ENCODE data around the gene SUSD3. TPM values are rescaled to one million over a fixed set of nuclear protein-coding genes. Genes with fewer than 3 reads are reported as not detected.
"Not testable (repeated sequence)": the region's sequence is repeated elsewhere in the genome, so short reads cannot be mapped to it uniquely, and the experiment has no call there.

The SUSD3 gene
- not detected in 2 replicates for total RNA-seq (2014; rRNA removed; shearing (Covaris generic))

DNA sequence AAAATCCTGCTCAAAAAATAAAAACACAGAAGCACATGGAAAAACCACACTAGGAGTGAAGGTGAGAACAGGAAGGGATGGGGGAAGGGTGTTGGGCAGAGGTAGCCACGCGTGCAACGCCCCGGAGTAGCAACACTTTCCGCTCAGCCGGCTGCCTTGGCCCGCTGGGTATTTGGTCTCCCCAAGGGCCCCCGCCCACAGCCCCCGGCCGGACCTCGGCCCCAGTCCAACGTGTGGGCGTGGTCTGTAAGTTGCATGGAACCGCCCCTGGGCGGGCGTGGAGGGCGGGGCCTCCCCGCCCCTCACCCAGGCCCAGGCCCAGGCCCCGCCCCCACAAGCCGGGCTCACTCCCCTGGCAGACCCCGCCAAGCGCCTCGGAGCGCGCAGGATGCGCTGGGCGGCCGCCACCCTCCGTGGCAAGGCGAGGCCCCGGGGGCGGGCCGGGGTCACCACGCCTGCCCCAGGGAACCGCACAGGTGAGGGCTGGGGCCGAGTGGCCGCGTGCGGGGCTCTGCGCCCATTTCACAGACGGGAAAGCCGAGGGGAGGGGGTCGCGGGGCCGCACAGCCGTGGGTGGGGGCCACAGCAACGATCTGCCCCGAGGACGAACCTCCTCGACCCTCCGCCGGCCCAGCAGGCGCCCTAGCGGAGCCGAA is at the start of gene SUSD3:
SUSD3 (plus strand) TSS at position 347 of the 656 bp plus-strand sequence; CDS start at position 389, 42 bp downstream.
- no peak for DNase-seq (ENCODE audit: low spot score)

DNA sequence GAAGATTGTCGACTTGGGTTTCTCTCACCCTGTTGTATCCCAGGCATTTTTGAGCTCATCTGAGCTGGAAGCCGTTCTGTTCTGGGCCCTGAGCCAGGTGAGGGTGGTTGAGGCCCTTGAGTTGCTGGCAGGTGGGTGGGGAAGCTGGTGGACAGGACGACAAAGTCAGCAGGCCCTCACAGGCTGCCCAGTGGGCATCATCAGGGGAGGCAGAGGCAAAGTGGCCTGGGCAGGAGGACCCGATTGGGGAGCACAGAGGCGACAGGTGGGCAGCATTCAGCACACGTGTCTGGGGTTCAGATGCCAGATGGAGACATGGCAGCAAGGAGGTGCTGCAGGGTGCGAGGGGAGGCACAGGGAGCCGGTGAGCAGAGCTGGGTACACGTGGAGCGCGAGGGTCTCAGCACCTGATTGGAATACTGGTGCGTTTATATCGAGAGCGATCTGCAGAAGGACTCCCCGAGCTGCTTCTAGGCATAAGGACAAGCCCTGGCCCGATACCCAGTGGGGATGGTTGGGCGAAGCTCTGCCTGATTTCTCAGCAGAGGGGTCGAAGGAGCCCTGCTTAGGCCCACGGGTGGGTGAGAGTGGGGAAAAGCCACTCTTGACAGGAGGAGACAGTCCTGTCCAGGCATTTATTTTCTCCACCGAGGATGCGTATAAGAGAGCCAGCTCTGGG is 49.0 kb upstream of the SUSD3 start:
- no peak for DNase-seq (ENCODE audit: low spot score)

DNA sequence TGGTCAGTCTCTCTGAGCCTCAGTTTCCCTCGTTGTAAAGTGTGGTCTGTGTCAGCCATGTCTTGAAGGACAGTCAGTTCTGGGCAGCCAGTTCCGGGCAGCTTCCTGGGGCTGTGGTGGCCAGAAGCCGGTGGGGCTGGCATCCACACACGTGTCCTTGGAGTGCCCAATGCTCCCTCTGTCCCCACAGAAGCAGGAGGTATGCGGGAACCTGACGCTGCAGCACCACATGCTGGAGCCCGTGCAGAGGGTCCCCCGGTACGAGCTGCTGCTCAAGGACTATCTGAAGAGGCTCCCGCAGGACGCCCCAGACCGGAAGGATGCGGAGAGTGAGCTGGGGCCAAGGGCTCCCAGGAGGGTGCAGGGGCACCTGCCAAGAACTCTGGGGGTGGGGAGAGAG is 48.4 kb upstream of the SUSD3 start:
- DNase-seq (ENCODE audit: low spot score) = no peak

DNA sequence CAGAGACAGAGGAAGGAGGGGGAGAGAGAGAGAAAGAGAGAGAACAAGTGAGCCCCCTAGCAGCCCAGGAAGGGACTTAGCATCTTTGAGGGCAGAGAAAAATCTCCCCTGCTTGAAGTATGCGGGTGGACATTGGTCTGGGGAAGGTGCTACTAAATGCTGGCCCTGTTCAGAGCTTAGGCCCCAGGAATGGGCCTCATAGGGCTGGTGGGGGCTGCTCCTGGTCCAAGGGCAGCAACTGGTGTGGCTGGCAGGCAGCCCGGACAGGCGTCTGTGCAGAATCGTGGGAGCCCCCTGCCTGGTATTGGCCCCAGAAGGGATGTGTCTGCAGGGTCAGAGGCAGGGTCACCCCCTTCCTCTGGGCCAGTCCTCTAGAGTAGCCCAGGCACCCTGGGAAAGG is 47.8 kb upstream of the SUSD3 start:
- DNase-seq (ENCODE audit: low spot score) = no peak

DNA sequence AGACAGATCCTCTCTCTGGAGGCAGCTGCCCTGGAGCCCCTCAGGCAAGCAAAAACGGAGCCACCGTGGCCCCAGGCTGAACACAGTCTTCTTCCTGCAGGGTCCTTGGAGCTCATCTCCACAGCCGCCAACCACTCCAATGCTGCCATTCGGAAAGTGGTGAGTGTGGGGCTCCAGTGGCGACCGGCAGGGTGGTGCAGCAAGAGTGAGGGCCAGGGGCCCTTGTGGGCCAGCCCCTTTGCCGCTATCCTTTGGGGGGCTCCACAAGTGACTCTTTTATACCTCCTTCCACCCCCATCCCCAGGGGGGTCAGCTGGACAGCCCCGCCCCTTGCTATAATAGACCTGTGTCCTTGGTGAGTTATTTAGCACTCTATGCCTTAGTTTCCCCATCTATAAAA is 47.4 kb upstream of the SUSD3 start:
- DNase-seq (ENCODE audit: low spot score) = no peak

DNA sequence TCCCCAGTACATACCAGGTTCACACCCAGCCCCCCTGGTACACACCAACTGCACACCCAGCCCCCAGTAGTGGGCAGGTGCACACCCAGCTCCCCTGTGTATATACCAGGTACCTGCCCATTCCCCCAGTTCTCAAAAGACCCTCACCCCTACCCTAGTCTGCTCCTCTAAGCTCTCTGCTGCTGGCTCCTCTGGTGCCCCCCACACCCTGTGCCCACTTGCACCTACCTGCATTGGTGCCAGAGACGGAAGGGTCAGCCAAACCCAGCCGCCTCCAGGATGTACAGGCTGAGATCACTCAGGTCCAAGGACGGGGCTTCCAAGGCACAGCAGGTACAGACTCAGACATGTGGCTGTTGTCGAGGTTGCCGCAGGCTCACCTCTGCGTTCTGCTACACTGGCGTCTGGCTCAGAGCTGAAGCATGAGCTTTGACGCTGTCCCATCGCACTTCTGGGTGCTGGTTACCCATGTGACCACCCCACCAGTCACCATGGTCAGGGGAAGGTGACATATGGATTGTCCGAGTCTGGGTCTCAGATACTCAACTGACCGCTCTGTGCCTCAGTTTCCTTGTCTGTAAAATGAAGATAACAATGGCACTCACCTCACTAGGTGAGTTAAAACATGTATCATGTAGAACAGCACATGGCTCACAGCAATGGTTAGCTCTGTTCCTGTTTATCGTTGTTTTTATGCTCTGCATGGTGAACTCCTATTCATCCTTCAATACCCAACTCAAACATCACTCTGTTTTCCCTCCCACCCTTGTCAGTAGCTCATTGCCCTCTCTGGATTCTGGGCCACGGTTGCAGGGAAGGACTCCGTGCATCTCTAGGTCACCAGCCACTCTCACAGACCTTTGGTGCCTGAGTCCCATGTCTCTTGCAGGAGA is 45.3 kb upstream of the SUSD3 start:
- no peak for DNase-seq (ENCODE audit: low spot score)

DNA sequence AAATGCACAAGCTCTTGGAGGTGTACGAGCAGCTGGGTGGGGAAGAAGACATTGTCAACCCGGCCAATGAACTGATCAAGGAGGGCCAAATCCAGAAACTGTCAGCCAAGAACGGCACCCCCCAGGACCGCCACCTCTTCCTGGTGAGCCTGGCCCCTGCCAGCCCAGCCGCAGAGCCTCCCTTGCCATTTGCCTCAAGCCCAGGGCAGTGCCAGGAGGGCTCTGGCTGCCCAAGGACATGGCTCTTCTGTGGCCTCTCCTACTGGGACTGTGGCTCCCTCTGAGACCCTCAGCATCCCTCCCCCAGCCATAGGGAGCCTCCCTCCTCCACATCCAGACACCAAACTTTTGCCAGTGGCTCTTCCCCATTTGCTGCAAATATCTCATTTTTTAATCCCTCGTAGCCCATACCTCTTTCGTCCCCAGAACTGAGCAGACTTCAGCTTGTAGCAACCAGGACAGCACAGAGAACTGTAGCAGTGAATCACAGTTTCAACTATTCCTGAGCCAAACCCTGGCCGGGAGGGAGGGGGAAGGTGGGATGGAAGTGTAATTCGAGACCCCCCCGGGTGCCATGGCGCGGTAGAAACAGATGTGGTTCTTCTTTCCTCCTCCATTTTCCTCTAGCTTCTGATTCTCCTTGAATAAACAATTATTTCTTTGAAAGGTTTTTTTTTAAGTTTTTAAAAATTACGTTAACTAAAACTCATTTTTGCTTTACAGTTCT is 44.5 kb upstream of the SUSD3 start:
- DNase-seq (ENCODE audit: low spot score) = no peak

DNA sequence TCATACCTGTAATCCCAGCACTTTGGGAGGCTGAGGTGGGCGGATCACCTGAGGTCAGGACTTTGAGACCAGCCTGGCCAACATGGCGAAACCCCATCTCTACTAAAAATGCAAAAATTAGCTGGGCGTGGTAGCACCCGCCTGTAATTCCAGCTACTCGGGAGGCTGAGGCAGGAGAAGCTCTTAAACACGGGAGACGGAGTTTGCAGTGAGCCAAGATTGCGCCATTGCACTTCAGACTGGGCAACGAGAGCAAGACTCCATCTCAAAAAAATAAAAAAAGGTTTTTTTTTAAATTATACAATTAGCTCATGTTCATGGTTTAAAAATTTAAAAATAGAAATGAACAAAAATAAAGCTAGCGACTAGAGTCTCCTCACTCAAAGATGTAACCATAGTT is 43.3 kb upstream of the SUSD3 start:
- DNase-seq (ENCODE audit: low spot score) = not testable (repeated sequence)

DNA sequence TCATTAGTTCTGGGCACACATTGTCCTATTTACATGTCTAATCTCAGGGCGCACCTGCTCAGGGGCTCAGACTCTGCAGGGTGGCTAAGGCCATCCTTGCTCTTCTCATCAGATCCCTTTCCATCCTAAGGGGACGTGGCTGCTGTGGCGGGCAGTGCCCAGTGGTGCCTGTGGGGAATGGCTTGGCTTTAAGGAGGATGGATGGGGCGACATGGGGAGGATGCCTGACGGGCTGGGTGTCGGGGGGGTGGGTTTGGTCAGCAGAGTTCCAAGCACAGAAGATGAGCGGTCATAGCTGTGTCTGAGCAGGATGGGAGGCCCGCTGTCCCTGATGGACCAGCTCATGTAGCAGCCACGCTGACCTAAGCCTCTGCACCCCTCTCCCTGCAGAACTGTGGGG is 40.9 kb upstream of the SUSD3 start:
- no peak for DNase-seq (ENCODE audit: low spot score)

DNA sequence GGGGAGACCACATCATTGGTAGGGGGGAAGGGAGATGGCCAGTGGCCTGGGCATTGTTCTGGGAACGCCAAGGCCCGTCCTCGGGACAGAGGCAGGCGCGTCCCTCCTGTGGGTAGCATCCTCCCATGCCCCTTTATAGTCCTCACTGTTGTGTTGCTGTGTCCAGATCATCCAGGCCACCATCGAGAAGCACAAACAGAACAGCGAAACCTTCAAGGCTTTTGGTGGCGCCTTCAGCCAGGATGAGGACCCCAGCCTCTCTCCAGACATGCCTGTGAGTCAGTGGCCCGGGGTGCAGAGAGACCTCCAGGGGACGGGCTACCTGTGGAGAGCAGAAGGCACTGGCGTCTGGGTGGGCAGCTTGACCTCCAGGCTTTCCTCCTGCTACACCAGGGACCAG is 38.4 kb upstream of the SUSD3 start:
- no peak for DNase-seq (ENCODE audit: low spot score)

DNA sequence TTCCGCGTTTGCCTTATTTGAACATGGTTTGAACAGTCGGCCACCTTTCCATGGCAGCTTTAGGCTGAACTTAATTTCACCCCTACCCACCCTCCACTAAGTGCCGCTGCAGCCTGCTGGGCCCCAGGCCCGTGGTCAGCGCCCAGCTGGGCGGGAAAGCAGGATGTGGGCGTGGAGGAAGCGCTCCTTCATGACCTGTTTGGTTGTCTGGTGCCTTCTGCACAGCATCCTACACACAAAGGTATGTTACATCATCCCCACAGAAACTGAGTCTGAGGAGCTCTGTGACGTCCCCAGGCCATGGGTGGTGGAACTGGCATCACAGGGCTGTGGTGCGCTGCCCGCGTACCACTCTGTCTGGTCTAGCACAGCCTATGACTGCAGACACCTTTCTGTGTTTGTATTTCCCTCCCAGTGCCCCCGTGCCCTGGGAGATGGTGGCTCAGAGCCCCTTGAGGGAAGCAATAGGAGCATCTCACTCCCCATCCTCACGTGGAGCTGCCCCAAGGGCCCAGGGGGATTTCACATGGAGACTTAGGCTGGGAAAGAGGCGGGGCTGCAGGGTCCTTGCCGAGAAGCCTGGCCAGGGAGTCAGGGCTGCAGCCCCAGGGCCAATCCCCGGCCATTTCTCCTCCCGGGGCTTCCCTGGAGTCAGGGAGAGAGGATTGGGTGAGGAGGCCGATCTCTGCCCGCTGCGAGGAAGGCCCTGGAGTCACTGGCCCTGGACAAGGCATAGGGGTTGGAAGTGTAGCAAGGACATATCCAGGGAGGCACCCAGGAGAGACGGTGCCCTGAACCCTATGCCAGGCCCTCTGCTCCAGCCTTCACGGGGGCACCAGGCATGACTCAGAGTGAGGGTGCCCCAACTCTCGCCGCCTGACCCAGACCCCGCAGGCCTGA is 37.5 kb upstream of the SUSD3 start:
- DNase-seq (ENCODE audit: low spot score) = peak; percentile 14

DNA sequence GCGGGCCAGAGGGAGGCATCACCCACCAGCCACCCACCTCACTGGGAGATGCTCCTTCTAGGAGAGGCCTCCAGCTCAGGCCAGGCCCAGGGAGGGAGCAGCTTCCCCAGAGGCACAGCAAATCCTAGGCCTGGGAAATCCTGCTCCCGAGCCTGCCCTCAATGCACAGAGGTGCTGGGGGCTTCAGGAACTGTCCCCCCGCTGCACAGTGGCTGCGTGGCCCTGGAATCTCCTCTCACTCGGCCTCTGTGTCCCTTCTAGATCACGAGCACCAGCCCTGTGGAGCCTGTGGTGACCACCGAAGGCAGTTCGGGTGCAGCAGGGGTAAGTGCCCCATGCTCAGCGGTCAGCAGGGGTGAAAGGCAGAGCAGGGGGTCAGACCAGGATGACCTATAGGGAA is 36.4 kb upstream of the SUSD3 start:
- DNase-seq (ENCODE audit: low spot score) = no peak

DNA sequence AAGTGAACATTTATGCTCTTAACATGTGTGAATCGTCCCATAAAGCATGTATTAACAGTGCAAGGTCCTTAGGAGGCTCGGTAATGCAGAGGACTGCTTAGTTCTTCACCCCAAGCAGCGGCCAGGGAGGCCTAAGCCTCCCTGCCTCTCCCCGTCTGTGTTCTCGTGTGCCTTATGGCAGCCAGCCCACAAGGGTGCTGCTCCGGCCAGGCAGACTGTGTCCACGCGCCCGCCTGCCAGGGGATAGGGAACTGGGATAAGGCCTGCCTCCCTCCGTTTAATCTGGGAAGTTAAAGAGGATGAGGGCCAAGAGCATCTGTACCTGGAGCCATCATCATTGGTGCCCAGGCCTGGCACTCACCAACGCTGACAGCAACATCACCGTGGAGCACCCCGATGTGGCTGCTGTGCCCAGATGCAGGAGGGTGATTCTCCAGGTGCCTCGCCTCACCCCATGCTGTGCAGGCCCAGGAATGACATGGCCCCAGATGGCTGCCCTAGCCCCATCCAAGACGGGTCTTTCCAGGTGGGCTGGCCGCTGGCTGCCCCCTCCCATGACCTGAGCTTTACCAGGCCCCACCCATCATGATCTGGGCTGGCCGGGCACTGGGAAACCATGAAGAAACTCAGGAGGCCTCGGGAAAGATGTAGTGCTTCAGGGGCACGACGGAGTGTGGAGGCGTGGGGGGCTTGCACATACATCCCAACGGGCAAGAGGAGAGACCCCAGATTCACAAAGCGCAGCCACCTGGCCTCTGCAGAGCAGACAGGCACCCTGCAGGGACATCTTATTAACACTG is 35.6 kb upstream of the SUSD3 start:
- DNase-seq (ENCODE audit: low spot score) = no peak

DNA sequence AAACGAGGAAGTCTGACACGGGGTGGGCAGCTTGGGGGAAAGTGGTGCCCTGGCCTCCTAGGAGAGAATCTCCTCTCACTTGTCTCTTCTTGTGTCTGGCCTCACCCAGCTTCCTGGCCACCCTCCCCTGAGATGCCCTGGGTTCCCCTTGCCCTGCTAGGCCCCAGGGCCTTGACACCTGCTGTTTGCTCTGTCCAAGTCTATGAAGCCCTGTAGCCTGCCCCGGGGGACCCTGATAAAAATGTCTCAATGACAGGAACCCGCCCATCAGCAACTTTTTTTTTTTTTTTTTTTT is 35.0 kb upstream of the SUSD3 start:
- DNase-seq (ENCODE audit: low spot score) = no peak

DNA sequence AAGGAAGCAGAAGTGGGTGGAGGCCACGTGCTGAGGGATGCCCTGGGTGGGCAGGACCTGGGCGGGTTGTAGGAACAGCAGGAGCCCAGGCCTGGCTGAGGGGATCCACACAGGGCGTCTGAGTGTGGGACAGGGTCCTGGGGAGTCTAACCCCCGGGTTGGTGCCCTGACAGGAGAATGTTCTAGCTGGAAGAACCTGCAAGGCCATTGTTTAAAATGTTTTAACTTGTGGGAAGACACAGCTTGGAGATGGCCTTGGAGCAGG is 33.9 kb upstream of the SUSD3 start:
- DNase-seq (ENCODE audit: low spot score) = no peak

DNA sequence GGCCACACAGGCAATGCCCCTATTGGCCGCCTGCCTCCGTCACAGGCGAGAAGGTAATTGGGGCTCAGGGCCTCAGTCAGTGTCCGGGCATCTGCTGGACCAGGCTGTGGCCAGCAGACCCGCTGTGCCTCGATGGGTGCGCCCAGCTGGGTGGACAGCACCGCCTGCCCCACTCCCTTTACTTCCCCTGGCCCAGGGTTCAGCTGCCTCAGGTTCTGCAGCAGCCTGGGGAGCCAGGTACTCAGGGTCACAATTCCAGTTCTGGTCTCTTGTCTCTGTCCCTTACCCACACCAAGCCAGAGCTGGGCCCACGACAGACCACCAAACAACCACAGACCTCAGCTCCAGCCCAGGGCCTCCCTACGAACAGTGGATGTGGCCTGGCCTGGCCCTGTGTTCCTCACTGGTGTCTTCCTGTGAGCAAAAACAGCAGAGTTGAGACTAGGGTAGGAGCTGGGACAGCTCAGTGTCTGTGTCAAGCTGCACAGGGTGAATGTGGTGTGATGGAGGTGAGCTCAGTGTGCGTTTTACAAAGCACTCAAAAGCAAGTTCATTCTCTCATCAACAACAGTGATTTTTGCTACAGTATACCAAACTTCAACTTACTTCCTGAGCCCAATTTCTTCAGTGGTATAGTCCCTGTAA is 33.4 kb upstream of the SUSD3 start:
- DNase-seq (ENCODE audit: low spot score) = no peak

DNA sequence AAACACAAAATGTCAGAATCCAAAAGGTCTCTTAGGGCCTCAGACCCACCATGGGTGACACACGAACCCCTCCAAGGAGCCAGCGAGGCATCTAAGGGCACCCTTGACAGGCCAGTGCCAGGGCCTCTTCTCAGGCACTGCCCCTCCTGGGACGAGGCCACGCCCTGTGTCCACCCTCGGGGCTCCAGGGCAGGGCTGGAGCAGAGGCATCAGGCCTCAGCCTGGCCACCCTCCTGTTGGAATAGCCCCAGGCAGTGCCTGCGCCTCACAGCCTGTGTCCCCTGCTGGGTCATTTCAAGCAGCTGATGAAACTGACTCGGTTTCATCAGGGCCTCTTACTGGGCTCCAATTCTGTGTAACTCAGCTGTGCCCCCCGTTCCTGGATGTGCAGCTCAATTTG is 32.8 kb upstream of the SUSD3 start:
- DNase-seq (ENCODE audit: low spot score) = no peak

DNA sequence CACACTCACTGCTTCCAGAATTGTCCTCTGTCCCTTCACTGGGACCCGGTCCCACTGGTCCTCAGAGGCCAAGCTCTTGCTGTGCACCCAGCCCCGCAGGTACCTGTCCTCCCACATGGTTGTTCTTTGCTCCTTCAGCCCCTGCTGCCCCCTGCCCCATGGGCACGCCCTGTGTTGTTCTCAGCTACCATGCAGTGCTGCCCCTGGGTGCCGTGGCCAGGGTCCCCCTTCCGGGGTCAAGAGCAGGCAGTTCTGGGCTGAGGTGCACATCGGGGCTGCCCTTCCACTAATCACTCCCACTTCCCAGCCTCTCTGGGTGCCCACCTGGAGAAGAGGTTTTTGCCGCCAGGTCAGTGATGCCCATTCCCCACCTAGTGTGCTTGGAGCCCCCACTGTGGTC is 31.9 kb upstream of the SUSD3 start:
- no peak for DNase-seq (ENCODE audit: low spot score)

DNA sequence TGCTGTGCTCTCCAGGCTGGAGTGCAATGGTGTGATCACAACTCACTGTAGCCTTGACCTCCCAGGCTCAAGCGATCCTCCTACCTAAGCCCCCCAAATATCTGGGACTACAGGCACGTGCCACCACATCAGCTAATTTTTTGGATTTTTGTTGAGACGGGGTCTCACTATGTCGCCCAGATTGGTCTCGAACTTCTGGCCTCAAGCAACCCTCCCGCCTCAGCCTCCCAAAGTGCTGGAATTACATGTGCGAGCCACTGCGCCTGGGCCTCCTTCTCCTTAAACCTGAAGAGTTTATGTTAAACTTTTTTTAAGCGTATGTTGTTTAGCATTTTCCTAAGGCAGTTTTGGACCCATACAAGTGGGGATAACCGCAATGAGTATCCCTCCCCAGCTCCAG is 30.8 kb upstream of the SUSD3 start:
- DNase-seq (ENCODE audit: low spot score) = no peak

DNA sequence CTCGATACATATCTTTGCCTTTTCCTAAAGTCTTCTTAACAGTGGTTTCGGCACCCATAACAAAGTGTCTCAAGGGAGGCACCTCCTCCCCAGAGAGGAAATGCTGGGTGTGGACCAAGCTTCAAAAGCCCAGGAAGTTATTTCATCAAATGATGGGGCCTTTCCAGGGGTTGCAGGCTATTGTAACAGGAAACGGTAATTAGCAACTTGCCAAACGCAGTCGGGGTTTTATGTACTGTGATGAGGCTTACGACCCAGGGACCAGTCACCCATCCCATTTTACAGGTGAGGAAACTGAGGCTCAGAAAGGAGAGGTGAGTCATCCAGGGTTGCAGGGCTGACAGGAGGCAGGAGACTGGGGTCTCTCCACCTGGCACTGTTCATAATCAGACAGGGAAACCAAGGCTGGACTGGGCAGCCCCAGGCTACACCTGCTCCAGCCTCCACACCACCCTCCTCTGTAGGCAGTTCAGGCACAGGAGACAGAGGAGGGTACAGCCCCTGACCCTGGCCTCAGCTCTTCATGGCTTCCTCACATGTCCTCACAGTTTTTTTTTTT is 30.0 kb upstream of the SUSD3 start:
- peak; percentile 55 for DNase-seq (ENCODE audit: low spot score)

Measured in A172 (cell line).